Activated T-cell treated with anti-CD3 and anti-CD28 coated beads for 1 hour (primary cell): ENCODE measurements around the gene ZC3H14.

Source experiments
- DNase-seq: peaks from one replicate; pipeline ENCODE4 v3.0.0-alpha.2; 2020; ENCODE audit warnings: low read depth

ZC3H14 gene

GRCh38 chr14:88552876-88553275, 10.0 kb upstream of the ZC3H14 start:
- DNase-seq = no peak

GRCh38 chr14:88553886-88554456, 8.9 kb upstream of the ZC3H14 start:
- DNase-seq = no peak

- no peak for DNase-seq
Measured at GRCh38 chr14:88554457-88555286, 8.2 kb upstream of the ZC3H14 start, which contains the start of gene PTPN21. Gene PTPN21 (minus strand): TSS chr14:88555007. CDS start chr14:88550417, 4,590 bp downstream.

- DNase-seq = no peak
Measured at GRCh38 chr14:88556581-88556980, 6.3 kb upstream of the ZC3H14 start.

- DNase-seq = no peak
Measured at GRCh38 chr14:88559852-88560251, 3.0 kb upstream of the ZC3H14 start.

GRCh38 chr14:88562532-88562830, 356 bp upstream of the ZC3H14 start:
- no peak for DNase-seq

GRCh38 chr14:88563845-88564244, 1.0 kb downstream of the ZC3H14 start:
- DNase-seq = no peak

GRCh38 chr14:88565427-88565826, 2.6 kb downstream of the ZC3H14 start:
- DNase-seq = no peak

GRCh38 chr14:88568196-88568595, 5.4 kb downstream of the ZC3H14 start:
- no peak for DNase-seq

GRCh38 chr14:88572117-88572516, 9.3 kb downstream of the ZC3H14 start:
- DNase-seq = no peak

GRCh38 chr14:88576222-88576621, 13.4 kb downstream of the ZC3H14 start:
- DNase-seq = no peak

GRCh38 chr14:88584451-88584850, 21.6 kb downstream of the ZC3H14 start:
- no peak for DNase-seq

- DNase-seq = no peak
Measured at GRCh38 chr14:88588081-88588480, 25.2 kb downstream of the ZC3H14 start.

- no peak for DNase-seq
Measured at GRCh38 chr14:88590173-88590572, 27.3 kb downstream of the ZC3H14 start.

- no peak for DNase-seq
Measured at GRCh38 chr14:88592031-88592430, 29.2 kb downstream of the ZC3H14 start.

- DNase-seq = no peak
Measured at GRCh38 chr14:88597038-88597437, 34.2 kb downstream of the ZC3H14 start.

GRCh38 chr14:88597601-88598000, 34.8 kb downstream of the ZC3H14 start:
- no peak for DNase-seq

- no peak for DNase-seq
Measured at GRCh38 chr14:88598097-88598675, 35.3 kb downstream of the ZC3H14 start.

GRCh38 chr14:88599326-88599725, 36.5 kb downstream of the ZC3H14 start:
- no peak for DNase-seq

GRCh38 chr14:88599761-88600439, 37.1 kb downstream of the ZC3H14 start:
- no peak for DNase-seq

GRCh38 chr14:88604212-88604611, 41.4 kb downstream of the ZC3H14 start:
- DNase-seq = no peak

GRCh38 chr14:88605594-88605993, 42.8 kb downstream of the ZC3H14 start:
- DNase-seq = no peak

- DNase-seq = no peak
Measured at GRCh38 chr14:88607829-88608228, 45.0 kb downstream of the ZC3H14 start.
